Cerebellar nuclear complex (tissue), 1 donor: Measurements from ENCODE around the gene U2AF2.

Experiments
- DNase-seq, 2 experiments: peaks; one replicate each; lab custom pipeline; 2025; lab: John Stamatoyannopoulos, UW

The U2AF2 gene

GRCh38 chr19:55675661-55676354 is 21.0 kb downstream of the U2AF2 start:
- no peak for DNase-seq

- DNase-seq = no peak
These were observed 21.5 kb downstream of the U2AF2 start for GRCh38 chr19:55676383-55676782.

GRCh38 chr19:55676889-55677505 is 22.2 kb downstream of the U2AF2 start:
- DNase-seq = no peak

- no peak for DNase-seq
These were observed 22.8 kb downstream of the U2AF2 start for GRCh38 chr19:55677572-55678028.

GRCh38 chr19:55678121-55678671 is 23.4 kb downstream of the U2AF2 start:
- no peak for DNase-seq

- DNase-seq = no peak
These were observed 24.8 kb downstream of the U2AF2 start for GRCh38 chr19:55679343-55680257.

GRCh38 chr19:55680339-55681130 is 25.7 kb downstream of the U2AF2 start:
- no peak for DNase-seq

- DNase-seq = no peak
These were observed 26.6 kb downstream of the U2AF2 start for GRCh38 chr19:55681131-55682092.

GRCh38 chr19:55683449-55684261 is 28.8 kb downstream of the U2AF2 start:
- DNase-seq = no peak

- DNase-seq = no peak
These were observed 30.3 kb downstream of the U2AF2 start for GRCh38 chr19:55684946-55685681.

- DNase-seq = no peak
These were observed 30.9 kb downstream of the U2AF2 start for GRCh38 chr19:55685776-55686175.

GRCh38 chr19:55686311-55687050 is 31.6 kb downstream of the U2AF2 start:
- no peak for DNase-seq

GRCh38 chr19:55687281-55688201 is 32.7 kb downstream of the U2AF2 start:
- DNase-seq = no peak

GRCh38 chr19:55688422-55689218 is 33.8 kb downstream of the U2AF2 start:
- DNase-seq = no peak

GRCh38 chr19:55689411-55690108 is 34.7 kb downstream of the U2AF2 start:
- DNase-seq = no peak
